Peyer's patch (tissue), 4 donors: ENCODE measurements around the gene RFX4.

Experiments
- POLR2A ChIP-seq, 2 donors: fragments of 450-650 bp; IDR thresholded peaks; one replicate each; pipeline ENCODE4 v1.5.1; 2017; ENCODE audit warnings: antibody characterized with exemption in 2 of 2, mild to moderate bottlenecking in 2 of 2, moderate library complexity in 2 of 2
- TF ChIP-seq, protein P1 (sequence below), 6 experiments: fragments of 450-650 bp in 4 of 6; fragments of 200-600 bp in 2 of 6; sonication (generic) in 1 of 6; IDR thresholded peaks; one replicate each; pipeline ENCODE4 v1.5.1; 2017 to 2019; ENCODE audit warnings: antibody characterized with exemption in 6 of 6, mild to moderate bottlenecking in 3 of 6, moderate library complexity in 1 of 6

DNA sequence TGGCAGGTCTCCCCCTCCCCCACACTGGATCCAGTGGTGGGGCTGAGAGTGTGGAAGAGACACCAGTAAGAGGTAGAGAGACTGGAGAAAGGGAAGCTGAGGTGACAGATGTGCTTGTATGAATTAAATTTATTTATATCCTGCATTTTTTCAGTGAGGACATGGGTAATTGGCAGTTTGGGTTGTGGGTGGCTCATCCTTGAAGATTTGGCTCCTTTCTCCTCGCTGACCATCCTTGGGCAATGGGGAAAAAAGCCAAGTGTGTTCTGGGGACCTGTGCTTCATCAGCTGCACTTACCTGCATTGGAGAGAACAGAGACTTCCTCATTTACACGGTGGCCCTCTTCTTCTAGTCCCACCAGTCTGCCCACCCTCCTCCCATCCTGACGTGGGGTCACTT is 86.4 kb downstream of the RFX4 start:
- TF ChIP-seq POLR2A (IDR thresholded peaks at IDR 0.05) = no peak
- TF ChIP-seq, protein P1, sequence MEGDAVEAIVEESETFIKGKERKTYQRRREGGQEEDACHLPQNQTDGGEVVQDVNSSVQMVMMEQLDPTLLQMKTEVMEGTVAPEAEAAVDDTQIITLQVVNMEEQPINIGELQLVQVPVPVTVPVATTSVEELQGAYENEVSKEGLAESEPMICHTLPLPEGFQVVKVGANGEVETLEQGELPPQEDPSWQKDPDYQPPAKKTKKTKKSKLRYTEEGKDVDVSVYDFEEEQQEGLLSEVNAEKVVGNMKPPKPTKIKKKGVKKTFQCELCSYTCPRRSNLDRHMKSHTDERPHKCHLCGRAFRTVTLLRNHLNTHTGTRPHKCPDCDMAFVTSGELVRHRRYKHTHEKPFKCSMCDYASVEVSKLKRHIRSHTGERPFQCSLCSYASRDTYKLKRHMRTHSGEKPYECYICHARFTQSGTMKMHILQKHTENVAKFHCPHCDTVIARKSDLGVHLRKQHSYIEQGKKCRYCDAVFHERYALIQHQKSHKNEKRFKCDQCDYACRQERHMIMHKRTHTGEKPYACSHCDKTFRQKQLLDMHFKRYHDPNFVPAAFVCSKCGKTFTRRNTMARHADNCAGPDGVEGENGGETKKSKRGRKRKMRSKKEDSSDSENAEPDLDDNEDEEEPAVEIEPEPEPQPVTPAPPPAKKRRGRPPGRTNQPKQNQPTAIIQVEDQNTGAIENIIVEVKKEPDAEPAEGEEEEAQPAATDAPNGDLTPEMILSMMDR (IDR thresholded peaks at IDR 0.05) = no peak
